OCI-LY3 (cell line): ENCODE results near the gene BAIAP2.

Experiments
- H2AFZ ChIP-seq: fragments of 200-600, 300-600 bp; shearing (Covaris generic); 2 replicates; pipeline ENCODE4 v1.6.0; 2014; ENCODE audit warnings: antibody characterized with exemption, low read depth, low read length
- H3K27ac ChIP-seq: fragments of 200-600, 300-600 bp; sonication (generic); 2 replicates; pipeline ENCODE4 v1.5.1; 2014; ENCODE audit warnings: mild to moderate bottlenecking, low read length, moderate library complexity, mixed read lengths
- H3K27me3 ChIP-seq: fragments of 200-600, 300-600 bp; sonication (generic); 2 replicates; pipeline ENCODE4 v1.6.1; 2014; ENCODE audit warnings: low read depth, low read length, mixed read lengths
- H3K36me3 ChIP-seq: fragments of 200-600, 300-600 bp; sonication (generic); replicated peaks from 2 replicates; pipeline ENCODE3; 2014; ENCODE audit warnings: low read depth, low read length, mixed read lengths
- H3K4me1 ChIP-seq: fragments of 300-600, 200-600 bp; sonication (generic); 2 replicates; pipeline ENCODE4 v1.6.1; 2014; ENCODE audit warnings: low read length, mixed read lengths
- H3K4me2 ChIP-seq: fragments of 200-600, 300-600 bp; sonication (generic); 2 replicates; pipeline ENCODE4 v1.6.1; 2014; ENCODE audit warnings: low read length, mixed read lengths
- H3K4me3 ChIP-seq: fragments of 300-600, 200-600 bp; sonication (generic); 2 replicates; pipeline ENCODE4 v1.5.1; 2014; ENCODE audit warnings: antibody characterized with exemption, mild to moderate bottlenecking, low read length, moderate library complexity
- H3K79me2 ChIP-seq: fragments of 300-600, 200-600 bp; shearing (Covaris generic); 2 replicates; pipeline ENCODE4 v1.6.1; 2014; ENCODE audit warnings: mild to moderate bottlenecking, low read length, mixed read lengths
- H3K9ac ChIP-seq: fragments of 300-600, 200-600 bp; shearing (Covaris generic); 2 replicates; pipeline ENCODE4 v1.6.0; 2014; ENCODE audit warnings: mild to moderate bottlenecking, low read length, moderate library complexity
- H3K9me3 ChIP-seq: fragments of 200-600, 300-600 bp; shearing (Covaris generic); 2 replicates; pipeline ENCODE4 v1.6.1; 2014; ENCODE audit warnings: low read length, mixed read lengths; ENCODE audit not compliant: insufficient read depth
- H4K20me1 ChIP-seq: fragments of 200-600, 300-600 bp; sonication (generic); 2 replicates; pipeline ENCODE4 v1.6.1; 2016; ENCODE audit warnings: low read length, mixed read lengths; ENCODE audit not compliant: insufficient read depth
- EZH2phosphoT487 ChIP-seq: fragments of 200-600 bp; shearing (Covaris generic); IDR thresholded peaks from 2 replicates; pipeline ENCODE4 v1.6.1; 2018; ENCODE audit warnings: antibody characterized with exemption, mixed run types, low read depth
- TF ChIP-seq, protein P1 (sequence below): fragments of 200-600, 300-600 bp; sonication (generic); IDR thresholded peaks from 2 replicates; pipeline ENCODE4 v1.5.1; 2014; ENCODE audit warnings: antibody characterized with exemption, low read length, low read depth

The BAIAP2 gene

GRCh38 chr17:81140695-81141094 lies 105.7 kb downstream of the BAIAP2 start:
- no peak overlapping the region for H3K4me3 ChIP-seq
- no peak overlapping the region for H3K9ac ChIP-seq
- no peaks in the 10 kb centered on the region for H3K4me1 ChIP-seq
- H4K20me1 ChIP-seq: no peaks in the 10 kb centered on the region
- TF ChIP-seq, protein P1, sequence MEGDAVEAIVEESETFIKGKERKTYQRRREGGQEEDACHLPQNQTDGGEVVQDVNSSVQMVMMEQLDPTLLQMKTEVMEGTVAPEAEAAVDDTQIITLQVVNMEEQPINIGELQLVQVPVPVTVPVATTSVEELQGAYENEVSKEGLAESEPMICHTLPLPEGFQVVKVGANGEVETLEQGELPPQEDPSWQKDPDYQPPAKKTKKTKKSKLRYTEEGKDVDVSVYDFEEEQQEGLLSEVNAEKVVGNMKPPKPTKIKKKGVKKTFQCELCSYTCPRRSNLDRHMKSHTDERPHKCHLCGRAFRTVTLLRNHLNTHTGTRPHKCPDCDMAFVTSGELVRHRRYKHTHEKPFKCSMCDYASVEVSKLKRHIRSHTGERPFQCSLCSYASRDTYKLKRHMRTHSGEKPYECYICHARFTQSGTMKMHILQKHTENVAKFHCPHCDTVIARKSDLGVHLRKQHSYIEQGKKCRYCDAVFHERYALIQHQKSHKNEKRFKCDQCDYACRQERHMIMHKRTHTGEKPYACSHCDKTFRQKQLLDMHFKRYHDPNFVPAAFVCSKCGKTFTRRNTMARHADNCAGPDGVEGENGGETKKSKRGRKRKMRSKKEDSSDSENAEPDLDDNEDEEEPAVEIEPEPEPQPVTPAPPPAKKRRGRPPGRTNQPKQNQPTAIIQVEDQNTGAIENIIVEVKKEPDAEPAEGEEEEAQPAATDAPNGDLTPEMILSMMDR: no peak
- TF ChIP-seq EZH2phosphoT487: no peak
- H3K4me2 ChIP-seq: no peak overlapping the region
- H3K27me3 ChIP-seq: peaks cover 4% of the 10 kb centered on the region; the same call in 1 of the 2 replicates
- no peaks in the 10 kb centered on the region for H3K9me3 ChIP-seq
- no peaks in the 10 kb centered on the region for H3K79me2 ChIP-seq
- no peaks in the 10 kb centered on the region for H3K36me3 ChIP-seq
- no peak overlapping the region for H3K27ac ChIP-seq
- H2AFZ ChIP-seq: no peak overlapping the region

- TF ChIP-seq EZH2phosphoT487: no peak
- TF ChIP-seq, protein P1: peak; percentile 71
- H3K4me3 ChIP-seq: no peak overlapping the region
- no peaks in the 10 kb centered on the region for H3K4me1 ChIP-seq
- H2AFZ ChIP-seq: peak overlapping the region; percentile 18; the same call in 1 of the 2 replicates
- H4K20me1 ChIP-seq: no peaks in the 10 kb centered on the region
- no peaks in the 10 kb centered on the region for H3K9me3 ChIP-seq
- H3K36me3 ChIP-seq: no peaks in the 10 kb centered on the region
- no peak overlapping the region for H3K9ac ChIP-seq
- H3K27me3 ChIP-seq: peaks cover 4% of the 10 kb centered on the region; the same call in 1 of the 2 replicates
- H3K4me2 ChIP-seq: peak overlapping the region; percentile 13
- no peaks in the 10 kb centered on the region for H3K79me2 ChIP-seq
- no peak overlapping the region for H3K27ac ChIP-seq
These were observed 107.6 kb downstream of the BAIAP2 start for GRCh38 chr17:81142301-81143199.

GRCh38 chr17:81143200-81143527 lies 108.2 kb downstream of the BAIAP2 start:
- Histone ChIP-seq H3K9ac (no peak overlapping the region), H3K4me3 (no peak overlapping the region), H3K27ac (no peak overlapping the region), H3K27me3 (peaks cover 4% of the 10 kb centered on the region; the same call in 1 of the 2 replicates), H3K4me2 (no peak overlapping the region), H3K36me3 (no peaks in the 10 kb centered on the region), H4K20me1 (no peaks in the 10 kb centered on the region), H3K9me3 (no peaks in the 10 kb centered on the region), H3K4me1 (no peaks in the 10 kb centered on the region), H3K79me2 (no peaks in the 10 kb centered on the region), H2AFZ (no peak overlapping the region; the same call in 1 of the 2 replicates)
- TF ChIP-seq, protein P1: no peak
- TF ChIP-seq EZH2phosphoT487: no peak

DNA sequence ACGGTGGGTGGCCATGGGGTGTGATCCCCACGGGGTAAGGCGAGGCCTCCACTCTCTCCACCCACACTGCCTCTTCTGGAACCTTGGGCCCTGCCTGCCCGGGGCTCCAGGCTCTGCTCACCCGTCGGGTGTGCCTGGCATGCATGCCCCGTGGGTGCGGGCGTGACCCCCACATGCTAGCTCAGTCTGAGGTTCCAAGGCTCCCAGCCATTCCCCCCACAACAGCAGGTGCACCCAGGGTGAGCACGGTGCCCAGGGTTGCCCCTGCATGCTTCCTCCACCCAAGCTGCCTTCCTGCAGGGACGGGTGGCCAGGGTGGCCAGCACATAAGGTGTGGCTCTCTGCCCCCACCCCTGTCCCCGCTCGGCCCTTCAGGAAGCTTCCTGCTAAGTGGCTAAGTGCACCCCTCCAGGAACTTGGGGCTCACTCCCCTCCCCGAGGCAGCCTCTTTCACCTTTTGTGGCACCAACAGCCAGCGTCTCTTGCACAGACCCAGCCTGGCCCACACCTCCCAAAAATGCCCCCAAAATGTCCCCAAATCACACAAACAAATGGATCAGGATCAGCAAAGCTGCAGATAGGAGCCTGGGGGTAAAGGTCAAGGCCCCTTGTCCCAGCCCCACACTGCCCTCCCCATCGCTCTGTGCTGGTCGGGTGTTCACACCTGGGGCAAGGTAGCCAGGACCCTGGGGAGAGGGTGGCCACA lies 108.9 kb downstream of the BAIAP2 start:
- Histone ChIP-seq H3K27ac (no peak overlapping the region), H3K9ac (no peak overlapping the region), H3K4me1 (no peaks in the 10 kb centered on the region)

More for the DNA sequence above, 108.9 kb downstream of the BAIAP2 start:
- Histone ChIP-seq H3K4me2 (no peak overlapping the region), H3K9me3 (no peaks in the 10 kb centered on the region), H4K20me1 (no peaks in the 10 kb centered on the region), H3K36me3 (no peaks in the 10 kb centered on the region), H3K4me3 (no peak overlapping the region), H3K79me2 (no peaks in the 10 kb centered on the region), H2AFZ (no peak overlapping the region), H3K27me3 (peaks cover 4% of the 10 kb centered on the region; the same call in 1 of the 2 replicates)
- TF ChIP-seq, protein P1: no peak
- no peak for TF ChIP-seq EZH2phosphoT487
